Sigmoid colon (tissue), 4 donors: ENCODE data around the gene CD58.

Source experiments
- EP300 ChIP-seq, 4 donors: sonication (generic); formaldehyde crosslinking; IDR thresholded peaks; one replicate each; pipeline ENCODE4 v1.6.1; 2017; ENCODE audit warnings: antibody characterized with exemption in 4 of 4
- TF ChIP-seq, protein P1 (sequence below), 4 experiments: fragments of 450-650 bp in 3 of 4; fragments of 200-600 bp in 1 of 4; IDR thresholded peaks; one replicate each; pipeline ENCODE4 v1.5.1; 2016 to 2019; ENCODE audit warnings: antibody characterized with exemption in 4 of 4, mild to moderate bottlenecking in 3 of 4, moderate library complexity in 2 of 4

DNA sequence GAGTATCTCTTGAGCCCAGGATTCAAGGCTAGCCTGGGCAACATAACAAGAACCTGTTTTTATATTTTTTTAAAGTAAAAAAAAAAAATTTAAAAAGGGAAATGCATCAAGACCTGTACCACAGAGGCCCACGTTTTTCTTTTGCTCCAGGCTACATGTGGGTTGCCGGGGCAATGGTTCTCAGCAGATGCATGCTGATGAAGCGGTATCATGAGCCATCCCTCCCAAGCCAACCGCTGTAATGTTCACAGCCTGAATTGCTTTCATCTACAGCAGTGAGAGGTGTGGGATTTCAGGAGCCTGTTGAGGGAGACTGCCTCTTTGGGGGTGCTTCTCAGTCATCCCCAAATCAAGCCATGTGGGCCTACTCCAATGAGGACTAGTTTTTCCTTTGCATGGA, 60.5 kb downstream of the CD58 start:
- TF ChIP-seq, protein P1, sequence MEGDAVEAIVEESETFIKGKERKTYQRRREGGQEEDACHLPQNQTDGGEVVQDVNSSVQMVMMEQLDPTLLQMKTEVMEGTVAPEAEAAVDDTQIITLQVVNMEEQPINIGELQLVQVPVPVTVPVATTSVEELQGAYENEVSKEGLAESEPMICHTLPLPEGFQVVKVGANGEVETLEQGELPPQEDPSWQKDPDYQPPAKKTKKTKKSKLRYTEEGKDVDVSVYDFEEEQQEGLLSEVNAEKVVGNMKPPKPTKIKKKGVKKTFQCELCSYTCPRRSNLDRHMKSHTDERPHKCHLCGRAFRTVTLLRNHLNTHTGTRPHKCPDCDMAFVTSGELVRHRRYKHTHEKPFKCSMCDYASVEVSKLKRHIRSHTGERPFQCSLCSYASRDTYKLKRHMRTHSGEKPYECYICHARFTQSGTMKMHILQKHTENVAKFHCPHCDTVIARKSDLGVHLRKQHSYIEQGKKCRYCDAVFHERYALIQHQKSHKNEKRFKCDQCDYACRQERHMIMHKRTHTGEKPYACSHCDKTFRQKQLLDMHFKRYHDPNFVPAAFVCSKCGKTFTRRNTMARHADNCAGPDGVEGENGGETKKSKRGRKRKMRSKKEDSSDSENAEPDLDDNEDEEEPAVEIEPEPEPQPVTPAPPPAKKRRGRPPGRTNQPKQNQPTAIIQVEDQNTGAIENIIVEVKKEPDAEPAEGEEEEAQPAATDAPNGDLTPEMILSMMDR (IDR thresholded peaks at IDR 0.05), result no peak
- no peak for TF ChIP-seq EP300 (IDR thresholded peaks at IDR 0.05)
